ENCODE data around the gene ARID5B.

The ARID5B gene

DNA sequence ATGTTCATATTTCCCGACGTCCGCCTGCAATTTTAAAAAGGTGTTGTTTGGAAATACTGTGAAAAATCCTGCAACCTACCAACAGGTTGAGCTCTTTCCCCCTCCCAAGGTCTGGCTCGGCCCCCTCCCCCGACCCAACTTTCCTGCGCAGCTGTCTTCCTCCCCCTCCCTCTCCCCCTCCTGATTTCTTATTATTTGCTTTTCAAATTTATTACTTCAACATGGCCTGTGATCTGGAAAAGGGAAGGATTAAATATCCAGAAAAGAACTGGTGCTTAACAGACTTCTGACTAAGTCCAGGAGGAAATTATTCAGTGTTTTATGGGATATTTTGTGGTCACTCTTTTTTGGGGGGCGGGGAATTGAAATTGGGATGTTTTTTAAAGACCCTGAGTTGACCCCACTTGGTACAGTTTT lies 2.4 kb downstream of the ARID5B start:
- FAIRE-seq (no peak), DNase-seq (ENCODE audit: low spot score) (no peak)

DNA sequence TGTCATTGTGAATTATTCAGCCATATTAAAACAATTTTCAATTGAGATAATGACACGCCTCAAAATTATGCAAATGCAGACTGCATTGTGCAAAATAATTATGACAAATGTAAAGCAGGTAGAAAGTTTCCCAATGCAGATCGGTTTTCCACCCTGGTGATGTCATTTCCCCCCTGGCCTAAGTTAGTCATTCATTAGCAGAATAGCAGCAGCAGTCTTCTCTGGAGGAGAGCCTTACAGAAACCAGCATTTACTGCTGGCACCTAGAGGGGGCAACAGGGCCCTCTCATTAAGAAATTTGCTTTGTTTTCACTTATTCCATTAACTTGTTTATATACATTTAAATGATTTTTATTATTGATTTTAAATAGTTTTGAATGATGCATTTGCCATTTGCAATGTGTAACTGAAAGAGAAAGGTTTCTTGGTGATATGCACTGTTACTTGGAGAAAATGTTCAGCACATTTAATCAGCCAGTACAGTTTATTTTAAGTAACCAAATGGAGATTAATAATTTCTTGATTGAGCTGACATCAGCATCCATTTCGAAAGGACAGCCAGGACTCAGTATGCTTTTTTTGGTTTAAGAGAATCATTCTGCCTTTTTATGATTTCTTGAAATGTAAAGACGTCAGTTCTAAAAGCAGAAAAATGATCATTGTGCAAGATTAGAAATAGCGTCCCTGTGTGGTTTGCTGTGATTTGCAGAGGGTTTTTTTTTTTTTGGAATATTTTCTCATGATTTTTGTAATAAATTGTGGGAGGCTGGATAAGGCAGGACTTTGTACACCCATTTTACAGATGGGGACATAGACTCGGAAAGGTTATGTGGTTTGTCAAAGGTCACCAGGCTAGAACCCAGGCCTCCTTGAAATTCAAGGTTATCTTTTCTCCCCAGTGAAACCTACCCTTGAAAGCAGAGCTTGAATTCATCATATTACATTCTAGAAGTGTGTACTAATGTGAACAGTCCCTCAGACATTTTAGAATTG lies 3.5 kb downstream of the ARID5B start:
- DNase-seq (ENCODE audit: low spot score) (peak; percentile 71), FAIRE-seq (no peak)

DNA sequence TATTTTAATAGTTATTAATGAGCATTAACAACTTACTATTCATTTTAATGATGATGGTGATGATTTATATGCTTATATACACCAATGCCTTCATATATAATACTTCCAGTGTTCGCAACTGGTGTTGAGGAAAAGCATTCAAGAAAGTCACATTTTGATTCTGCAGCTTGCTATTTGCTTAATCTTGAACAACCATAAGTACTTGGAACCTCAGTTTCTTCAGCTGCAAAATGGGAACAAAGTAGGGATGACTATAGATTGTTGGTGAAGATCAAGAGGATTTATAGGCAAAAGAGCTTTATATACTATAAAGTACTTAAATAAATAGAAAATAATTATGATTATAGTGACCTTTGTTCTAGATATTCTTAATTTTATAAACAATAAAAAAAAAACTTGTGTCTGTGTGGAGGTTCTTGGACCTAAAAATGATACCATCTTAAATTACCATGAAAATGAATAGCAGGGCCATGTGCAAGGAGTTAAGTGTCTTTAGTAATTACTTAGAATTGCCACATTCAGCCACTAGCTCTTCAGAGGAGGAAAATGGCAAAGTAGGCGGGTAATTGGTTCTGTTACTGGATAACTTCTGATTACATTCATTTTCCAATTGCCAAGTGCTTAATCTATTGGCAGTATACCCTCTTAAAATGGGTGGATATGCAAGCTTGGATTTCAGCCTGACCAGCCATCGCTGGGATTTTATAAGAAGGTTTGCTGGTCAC lies 4.5 kb downstream of the ARID5B start:
- DNase-seq (ENCODE audit: low spot score) (no peak), FAIRE-seq (no peak)

DNA sequence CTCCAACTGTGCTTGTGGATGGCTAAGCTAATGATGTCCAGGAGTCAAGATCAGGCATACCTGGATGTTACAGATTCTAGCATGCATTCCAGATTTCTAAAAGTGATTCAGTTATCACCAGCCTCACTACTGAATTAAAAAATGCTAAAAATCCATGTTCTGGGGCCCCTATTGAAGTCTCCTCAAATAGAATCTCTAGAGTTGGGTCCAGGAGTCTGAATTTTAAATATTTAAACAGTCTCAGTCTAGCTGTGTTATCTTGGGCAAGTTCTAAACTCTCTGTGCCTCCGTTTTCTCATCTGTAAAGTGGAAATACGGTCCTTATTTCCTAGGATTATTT lies 5.0 kb downstream of the ARID5B start:
- DNase-seq (ENCODE audit: low spot score) = no peak
- no peak for FAIRE-seq

DNA sequence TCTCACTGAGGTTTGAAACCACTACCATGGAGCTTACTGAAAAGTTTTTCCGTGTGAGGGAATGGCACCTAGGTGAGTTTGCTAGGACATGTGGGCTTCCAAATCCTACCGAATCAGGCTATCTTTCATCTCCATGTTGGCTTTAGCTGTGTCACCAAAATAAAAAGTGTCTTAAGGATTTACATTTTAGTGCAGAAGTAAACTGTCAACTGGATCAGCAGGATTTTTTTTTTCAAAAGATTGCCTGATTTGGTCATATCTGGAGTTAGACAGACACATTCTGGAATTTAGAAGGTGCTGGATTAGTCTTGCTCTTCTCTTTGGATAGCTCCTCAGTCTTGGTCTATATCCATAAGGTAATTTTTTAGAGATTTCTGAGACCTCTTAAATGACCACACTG lies 5.5 kb downstream of the ARID5B start:
- DNase-seq (ENCODE audit: low spot score) (no peak), FAIRE-seq (no peak)

DNA sequence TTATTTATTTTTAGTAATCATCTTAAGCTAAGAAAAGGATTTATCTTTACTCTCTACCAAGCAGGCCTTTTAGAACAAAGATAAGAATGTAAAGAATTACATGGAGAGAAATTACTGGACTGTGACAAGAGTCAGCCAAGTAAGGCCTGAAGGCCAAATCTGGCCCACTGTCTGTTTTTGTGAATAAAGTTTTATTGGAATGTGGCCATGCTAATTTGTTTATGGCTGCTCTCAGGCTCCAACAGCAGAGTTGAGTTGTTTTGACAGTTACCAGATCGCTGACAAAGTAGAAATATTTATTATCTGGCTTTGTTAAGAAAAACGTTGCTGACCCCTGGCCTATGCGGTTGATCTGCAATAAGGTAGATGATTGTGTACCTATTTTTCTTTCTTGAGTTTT lies 6.1 kb downstream of the ARID5B start:
- no peak for DNase-seq (ENCODE audit: low spot score)
- no peak for FAIRE-seq

DNA sequence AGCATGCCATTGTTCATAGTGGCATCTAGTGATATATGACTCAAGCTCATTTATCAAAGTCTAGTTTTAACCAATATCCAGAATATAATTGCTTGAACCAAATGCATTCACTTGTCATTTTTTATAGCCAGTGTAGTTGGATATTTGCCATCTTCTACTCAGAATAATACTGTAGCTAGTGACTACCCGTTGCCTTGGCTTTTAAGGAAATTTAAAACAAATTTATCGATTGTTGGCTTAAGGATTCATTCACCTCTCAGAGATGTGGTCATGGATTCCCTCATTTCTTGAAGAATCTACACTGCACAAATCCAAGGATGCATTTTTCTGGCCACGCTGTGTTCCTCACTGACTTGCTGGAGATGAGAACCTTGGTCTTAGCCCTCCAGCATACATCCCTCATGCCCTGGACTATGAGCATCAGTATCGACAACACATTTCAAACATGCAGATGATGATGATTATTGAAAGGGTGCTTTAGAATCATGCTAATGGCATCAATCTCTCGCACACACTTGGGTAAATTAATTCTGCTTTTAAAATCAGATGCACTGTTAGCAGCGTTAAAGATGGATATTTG lies 8.8 kb downstream of the ARID5B start:
- no peak for FAIRE-seq
- DNase-seq (ENCODE audit: low spot score) = no peak

DNA sequence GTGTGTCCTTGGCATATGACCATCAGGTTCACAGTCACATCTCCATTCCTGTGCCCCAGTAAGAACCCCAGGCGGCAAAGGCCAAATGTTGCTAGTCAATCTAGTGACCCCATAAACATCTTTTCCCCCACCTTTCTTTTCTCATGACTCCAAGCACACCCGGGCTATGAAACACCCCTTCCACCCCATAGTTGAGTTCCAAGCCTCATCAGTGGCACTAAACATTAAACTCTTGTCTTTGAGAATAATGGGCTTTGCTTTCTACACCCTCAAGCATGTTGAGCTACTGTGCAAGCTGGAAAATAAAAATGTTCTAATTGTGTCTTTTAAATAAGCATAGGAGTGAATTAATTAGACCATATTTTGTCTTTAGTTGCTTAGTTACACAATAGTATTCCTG lies 9.4 kb downstream of the ARID5B start:
- DNase-seq (ENCODE audit: low spot score) (no peak), FAIRE-seq (no peak)

DNA sequence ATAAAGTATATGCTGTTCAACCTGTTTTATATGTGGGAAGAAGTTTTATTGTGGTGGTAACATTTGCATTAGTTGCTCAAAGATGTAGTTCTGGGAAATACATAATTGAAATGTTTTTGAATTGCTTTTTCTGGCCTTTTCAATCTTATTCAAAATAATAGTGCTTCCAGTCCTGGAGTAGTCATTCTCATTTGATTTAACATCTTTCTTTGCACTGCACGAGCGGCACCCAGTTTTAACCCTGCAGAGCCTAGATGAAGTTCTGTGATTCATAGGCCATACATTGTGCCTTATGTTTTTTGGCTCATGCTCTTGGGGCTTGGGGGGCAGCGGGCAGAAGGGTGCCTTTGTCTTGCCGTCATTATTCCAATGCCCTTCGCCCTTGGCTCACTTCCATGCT lies 9.9 kb downstream of the ARID5B start:
- no peak for DNase-seq (ENCODE audit: low spot score)
- FAIRE-seq = no peak

DNA sequence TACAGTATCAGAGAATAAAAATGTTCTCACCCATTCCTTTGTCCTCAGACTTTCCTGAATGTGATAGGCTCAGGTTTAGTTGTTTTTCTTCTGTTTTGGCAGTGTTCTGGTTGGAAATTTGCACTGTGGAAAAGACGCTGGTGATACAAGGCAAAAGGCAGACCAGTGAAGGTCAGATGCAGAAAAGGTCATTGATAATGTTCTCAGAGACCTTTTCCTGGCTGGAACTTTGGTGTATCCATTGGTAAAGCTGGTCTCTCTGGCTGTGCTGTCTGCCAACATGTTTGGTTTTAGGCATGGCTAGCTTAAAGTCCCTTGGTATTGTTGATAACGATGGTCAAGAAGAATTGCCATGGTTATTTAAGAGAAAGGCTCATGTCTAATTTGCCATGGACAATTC lies 11.5 kb downstream of the ARID5B start:
- no peak for FAIRE-seq
- no peak for DNase-seq (ENCODE audit: low spot score)

DNA sequence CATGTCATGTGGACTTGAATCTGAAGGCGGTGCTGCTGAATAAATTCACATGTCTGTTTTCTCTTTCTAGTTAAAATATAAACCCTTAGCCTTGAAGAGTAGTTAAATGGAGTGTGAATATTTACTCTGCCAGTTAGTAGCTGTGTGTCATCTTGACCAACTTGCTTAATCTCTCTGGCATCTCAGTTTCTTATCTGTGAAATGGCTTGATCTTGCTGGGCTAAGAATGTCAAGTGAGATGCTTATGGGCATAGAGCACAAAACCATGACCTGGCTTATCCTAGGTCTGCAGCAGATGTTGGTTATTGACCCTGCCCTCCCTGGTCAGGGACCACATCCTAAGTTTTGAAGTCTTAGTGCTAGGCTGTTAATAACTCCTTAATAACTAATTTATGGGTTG lies 16.6 kb downstream of the ARID5B start:
- FAIRE-seq (no peak), DNase-seq (ENCODE audit: low spot score) (no peak)

DNA sequence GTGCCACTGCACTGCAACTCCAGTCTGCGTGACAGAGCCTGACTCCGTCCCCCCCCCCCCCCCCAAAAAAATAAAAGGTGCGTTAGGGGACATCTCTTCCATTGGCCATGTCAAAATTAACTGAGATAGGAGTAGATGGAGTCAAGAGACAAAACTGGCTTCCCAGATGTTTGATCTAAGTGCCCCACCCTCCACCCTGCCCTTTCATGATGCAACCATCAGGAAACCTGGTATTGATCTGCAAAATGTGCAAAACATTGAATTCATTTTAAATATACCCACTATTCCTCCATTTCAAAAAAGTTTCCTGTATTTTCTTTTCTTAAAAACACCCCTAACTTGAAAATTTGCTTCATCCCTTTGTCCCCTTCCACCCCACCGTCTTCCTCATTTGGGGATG lies 17.5 kb downstream of the ARID5B start:
- no peak for DNase-seq (ENCODE audit: low spot score)
- FAIRE-seq = no peak

DNA sequence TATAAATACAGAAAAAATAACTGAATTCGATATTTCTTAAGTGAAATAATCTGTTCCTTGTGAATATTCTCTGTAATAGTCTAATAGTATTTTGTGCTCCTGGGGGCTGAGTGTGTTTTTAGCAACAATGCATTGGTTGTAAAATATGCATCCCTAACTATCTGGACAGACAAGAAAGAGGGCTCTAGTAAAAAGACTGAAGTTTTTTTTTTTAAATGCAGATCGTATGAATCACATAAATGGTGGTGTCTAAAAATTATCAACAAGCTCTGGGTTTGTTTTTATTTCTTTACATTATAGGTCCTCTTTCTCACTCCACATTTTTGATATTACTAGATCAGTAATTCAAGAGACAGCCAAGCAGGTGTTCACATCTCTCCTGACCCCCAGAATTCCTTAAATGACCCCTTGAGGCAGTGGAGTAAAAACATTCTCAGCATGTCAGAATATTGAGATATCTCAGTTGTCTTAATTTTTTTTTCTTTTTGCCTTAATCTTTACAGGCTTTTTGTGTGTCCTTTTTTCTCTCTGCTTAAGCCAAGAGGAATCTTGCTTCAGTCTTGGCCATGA lies 18.2 kb downstream of the ARID5B start:
- DNase-seq (ENCODE audit: low spot score) (no peak), FAIRE-seq (no peak)

DNA sequence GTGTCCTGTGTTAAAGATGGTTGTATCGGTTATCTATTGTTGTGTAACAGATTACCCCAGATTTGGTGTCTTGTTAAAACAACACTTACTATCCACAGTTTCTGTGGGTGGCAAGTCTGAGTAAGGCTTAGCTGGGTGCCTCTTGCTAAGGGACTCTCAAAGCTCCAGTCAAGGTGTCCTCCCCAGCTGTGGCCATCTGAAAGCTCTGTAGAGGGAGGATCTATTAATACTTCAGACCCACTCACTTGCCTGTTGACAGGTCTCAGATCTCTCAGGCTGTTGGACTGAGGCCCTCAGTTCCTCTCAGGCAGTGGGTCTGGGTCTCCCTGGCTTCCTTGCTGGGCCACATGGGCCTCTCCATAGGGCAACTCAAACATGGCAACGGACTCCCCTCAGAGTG lies 19.6 kb downstream of the ARID5B start:
- FAIRE-seq = no peak
- no peak for DNase-seq (ENCODE audit: low spot score)

DNA sequence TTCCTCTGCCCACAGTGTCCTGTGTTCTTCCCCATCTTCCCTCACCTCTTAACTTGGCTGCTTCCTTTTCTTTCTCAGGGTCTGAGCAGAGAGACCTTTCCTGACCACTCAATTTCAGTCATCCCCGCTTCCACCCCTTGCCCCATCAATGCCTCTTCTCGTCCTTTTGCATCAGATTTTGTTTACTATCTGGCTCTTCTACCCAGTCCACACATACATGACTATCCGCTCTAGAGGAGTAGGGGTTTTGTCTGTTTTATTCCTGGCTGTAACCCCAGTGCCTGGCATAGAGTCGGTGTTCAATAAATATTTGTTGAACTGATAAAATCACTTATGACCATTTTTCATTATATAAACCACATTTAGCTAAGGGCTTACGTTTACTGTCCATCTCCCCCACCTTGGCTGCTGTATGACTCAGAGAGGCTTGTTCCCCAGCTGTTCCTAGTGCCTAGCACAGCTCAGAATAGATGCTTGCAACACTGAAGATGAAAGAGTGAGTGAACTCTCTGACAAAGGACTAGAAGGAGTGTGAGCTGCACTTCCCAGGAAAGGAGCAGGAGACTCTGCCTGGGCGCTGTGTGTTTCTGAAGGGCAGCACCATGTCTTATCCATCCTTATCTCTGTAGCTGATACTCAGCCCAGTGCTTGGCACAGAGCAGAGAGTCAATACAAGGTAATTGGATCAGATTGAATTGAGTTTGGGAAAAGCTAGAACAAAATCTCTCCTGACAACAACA lies 21.9 kb downstream of the ARID5B start:
- DNase-seq (ENCODE audit: low spot score) (no peak), FAIRE-seq (no peak)

DNA sequence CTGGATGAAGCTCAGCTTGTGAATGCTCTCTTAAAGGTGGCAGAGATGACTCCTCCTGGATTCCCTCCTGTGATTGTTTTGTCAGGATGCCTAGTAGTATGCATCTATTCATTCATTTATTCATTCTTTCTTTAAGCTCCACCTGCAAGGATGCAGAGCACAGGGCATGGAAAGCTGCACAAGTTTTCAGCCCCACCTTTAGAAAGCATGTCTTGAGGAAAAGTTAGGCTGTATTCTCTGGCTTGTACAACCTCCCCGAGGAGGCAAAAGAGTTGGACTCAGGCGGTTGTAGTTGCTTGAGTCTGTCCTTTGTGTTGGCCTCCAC lies 22.4 kb downstream of the ARID5B start:
- FAIRE-seq = no peak
- no peak for DNase-seq (ENCODE audit: low spot score)

DNA sequence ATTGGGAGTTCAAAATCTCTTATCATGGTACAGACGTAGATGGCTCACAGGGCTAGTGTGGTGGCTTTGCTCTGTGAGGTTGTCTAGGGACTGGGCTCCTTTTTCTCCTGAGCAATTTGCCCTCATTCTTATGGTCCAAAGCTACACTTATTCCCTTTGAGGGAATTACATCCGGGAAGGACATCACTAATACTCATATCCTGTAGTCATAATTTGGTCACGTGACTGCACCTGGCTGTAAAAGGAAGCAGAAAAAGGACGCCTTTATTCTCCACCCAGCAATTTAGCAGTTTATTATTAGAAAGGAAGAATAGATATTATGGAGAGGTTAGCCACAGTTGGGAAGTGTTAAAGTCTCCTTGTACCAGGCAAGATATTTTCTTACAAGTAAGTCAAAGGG lies 28.1 kb downstream of the ARID5B start:
- DNase-seq (ENCODE audit: low spot score) (no peak), FAIRE-seq (no peak)

DNA sequence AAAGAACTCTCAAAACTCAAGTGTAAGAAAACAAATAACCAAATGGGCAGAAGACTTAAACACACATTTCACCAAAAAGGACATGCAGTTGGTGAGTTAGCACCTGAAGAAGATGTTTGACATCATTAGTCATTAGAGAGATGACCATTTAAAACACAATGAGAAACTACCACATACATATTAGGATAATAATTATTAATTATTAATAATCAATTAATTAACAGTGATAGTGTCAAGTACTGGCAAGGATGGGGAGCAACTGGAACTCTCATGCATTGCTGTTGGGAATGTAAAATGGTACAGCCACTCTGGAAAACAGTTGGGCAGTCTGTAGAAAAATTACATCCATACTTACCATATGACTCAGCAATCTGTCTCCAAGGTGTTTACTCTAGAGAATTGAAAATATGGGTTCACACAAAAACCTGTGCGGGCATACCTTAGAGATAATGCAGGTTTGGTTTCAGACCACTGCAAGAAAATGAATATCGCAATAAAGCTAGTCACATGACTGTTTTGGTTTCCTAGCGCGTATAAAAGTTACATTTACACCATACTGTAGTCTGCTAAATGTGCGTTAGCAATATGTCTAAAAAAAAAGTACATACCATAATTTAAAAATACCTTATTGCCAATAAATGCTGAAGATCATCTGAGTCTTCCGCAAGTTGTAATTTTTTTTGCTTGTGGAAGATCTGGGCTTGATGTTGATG lies 30.3 kb downstream of the ARID5B start:
- FAIRE-seq (no peak), DNase-seq (ENCODE audit: low spot score) (peak; percentile 26)

DNA sequence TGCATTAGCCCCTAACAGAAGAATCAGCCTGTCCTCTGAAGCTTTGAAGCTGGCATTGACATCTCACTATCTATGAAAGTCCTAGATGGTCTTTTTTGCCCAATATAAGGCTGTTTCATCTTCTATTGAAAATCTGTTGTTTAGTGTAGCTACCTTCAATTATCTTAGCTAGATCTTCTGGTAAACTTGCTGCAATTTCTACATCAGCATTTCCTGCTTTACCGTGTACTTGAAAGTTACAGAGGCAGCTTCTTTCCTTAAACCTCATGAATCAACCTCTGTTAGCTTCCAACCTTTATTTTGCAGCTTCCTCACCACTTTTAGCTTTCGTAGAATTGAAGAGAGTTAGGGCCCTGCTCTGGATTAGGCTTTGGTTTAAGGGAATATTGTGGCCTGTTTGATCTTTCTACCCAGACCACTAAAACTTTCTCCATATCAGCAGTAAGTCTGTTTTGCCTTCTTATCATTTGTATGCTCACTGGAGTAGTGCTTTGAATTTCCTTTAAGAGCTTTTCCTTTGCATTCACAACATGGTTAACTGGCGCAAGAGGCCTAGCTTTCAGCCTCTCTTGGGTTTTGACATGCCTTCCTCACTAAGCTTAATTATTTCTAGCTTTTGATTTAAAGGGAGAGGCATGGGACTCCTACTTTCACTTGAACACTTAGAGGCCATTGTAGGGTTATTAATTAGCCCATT lies 32.5 kb downstream of the ARID5B start:
- DNase-seq (ENCODE audit: low spot score) (no peak), FAIRE-seq (no peak)

DNA sequence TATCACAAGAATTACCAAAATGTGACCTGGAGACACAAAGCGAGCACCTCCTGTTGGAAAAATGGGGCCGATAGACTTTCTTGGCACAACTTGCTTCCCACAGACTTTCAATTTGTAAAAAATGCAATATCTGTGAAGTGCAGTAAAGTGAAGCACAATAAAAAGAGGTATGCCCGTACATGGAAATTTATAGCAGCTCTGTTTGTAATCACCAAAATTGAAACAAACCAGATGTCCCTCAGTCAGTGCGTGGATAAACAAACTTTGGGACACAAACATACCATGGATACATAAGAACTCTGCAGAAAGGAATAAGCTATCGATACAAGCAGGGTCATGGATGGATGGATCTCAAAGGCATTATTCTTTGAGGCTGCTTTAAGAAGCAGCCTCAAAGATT lies 33.6 kb downstream of the ARID5B start:
- no peak for DNase-seq (ENCODE audit: low spot score)
- no peak for FAIRE-seq

Measured in urothelium cell line (cell line).